ENCODE measurements around the gene SRBD1.

Gene SRBD1

DNA sequence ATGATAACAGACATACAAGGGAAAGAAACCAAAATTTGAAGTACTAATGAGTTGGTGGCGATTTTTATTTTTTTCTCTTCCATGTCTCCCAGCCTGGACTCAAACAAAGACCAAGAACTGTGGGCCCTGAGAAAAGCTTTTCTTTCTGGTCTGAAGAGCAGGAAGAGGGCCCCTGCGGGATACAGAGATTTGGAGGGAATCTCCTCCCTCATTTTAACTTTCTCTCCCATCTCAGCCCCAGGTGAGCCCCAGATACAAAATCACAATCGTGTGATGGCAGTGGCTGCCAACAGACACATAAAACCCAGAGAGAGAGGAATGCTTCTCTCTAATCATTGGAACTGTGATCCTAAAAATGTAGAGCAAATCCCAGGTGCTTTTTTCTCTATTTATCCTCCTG lies 20.9 kb upstream of the SRBD1 start:
- DNase-seq: no peak

DNA sequence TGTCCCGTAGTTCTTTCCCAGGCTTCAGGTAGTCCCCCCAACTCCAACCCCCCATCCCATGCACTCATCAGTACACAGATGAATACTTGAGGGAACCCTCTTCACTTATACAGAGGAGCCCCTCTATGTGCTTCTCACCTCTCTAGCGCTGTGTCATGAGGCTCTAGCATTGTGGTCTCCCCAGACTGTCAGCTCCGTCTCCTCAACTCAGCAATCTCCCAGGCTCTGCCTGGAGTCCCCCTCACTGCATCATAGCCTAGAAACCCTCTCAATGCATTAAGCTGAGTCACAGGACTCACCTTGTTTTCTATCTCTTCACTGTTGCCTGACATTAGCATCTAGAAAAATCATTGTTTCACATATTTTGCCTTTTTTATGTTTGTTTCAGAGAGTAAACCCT lies 20.3 kb upstream of the SRBD1 start:
- DNase-seq: no peak

DNA sequence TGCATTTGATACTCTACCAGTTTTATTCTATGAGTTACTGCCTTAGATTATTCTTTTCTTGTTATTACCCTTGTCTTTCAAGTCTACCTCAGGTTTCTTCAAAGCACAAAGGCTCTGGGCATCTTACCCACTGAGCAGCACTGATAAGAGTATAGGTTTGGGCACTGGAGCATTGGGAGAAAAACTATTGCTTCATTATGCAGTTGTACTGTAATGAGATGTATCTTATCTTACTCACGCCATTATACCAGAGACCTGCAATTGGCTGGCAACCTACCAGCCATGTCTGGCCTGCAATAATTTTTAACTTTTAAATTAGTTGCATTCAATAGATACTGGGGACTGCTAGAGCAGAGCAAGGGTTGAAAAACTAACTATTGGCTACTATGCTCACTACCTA lies 18.9 kb upstream of the SRBD1 start:
- no peak for DNase-seq

DNA sequence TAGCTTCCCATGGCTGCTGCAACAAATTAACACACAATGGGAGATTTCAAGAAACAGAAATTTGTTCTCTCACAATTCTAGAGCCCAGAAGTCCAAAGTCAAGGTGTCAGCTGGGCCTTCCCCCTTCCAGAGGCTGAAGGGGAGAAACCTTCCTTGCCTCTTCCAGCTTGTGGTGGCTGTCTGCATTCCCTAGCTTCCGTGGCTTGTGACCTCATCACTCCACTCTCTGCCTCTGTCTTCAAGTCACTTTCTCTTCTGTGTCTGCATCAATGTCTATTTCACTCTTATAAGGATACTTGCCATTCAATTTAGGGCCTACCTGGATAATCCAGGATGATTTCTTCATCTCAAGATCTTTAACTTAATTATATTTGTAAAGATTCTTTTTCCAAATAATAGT lies 16.8 kb upstream of the SRBD1 start:
- DNase-seq: no peak

DNA sequence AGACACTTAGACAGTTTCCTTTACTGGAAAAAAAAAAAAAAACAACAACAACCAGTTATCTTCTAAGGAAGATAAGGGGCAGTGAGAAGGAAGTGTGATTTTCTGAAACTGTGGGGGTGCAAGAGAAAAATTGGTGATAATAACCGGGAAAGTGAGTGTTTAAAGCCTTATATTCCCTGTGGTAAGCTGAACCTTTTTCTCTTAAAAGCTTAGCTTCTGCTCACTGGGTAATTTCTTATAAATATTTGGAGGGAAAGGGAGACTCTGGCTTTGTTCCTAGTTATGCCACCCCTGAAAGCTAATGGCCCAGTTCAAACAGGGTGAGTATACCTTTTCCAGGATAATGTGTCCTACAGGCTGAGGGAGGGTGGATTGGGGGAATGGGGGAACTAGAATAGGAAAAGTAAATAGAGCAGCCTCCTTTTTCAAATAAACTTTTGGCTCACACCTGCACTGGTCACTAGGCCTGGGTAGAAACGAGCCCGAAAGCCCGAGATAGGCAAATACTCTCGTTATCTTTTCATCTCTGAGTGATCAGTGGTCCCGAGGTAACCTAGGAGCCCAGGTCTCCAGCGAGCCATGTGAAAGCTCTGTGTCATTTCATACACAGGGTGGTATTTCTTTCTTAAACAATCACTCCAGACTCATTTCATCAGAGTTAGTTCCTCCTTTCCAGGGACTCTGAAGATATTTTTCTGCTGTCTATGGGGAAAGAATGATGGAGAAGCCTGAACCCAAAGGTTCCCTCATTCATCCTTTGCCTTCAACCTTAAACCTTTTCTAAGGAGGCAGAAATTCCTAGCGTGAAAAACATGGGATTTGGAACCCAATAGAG lies 15.5 kb upstream of the SRBD1 start:
- DNase-seq: no peak

DNA sequence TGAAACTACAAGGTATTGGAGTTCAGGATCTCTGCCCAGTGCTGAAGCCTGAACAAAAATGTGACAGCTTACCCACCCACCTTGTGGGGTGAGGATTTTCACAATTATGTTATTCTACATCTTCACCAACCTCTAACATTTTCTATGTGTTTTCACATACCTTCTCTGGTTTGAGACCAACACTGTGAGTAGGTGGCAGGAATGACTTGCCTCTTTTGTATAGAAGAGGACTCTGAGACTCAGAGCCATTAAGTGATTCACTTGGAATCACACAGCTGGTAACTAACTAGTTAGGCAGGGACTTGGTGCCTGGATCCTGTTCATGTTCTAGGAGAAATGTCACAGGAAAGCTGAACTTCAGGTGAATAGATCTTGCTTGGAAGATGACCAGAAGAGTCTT lies 14.8 kb upstream of the SRBD1 start:
- no peak for DNase-seq

DNA sequence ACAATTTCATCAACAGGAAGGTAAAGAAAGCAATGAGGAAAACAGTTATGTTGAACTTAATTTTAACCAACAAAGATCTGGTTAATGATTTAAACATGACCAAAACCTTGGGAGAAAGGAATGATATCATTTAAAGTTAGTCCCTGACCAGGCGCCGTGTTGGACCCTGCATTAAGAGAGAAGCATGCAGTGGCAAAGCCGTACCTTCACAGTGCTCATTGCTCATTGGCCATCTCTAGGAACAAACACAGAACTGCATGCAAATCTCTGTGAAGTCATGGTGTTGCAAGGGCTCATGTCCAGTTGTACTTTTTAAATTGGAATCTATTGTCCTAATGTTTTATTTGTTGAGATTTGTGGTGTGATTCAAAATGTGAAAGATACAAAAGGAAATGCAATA lies 12.0 kb upstream of the SRBD1 start:
- no peak for DNase-seq

DNA sequence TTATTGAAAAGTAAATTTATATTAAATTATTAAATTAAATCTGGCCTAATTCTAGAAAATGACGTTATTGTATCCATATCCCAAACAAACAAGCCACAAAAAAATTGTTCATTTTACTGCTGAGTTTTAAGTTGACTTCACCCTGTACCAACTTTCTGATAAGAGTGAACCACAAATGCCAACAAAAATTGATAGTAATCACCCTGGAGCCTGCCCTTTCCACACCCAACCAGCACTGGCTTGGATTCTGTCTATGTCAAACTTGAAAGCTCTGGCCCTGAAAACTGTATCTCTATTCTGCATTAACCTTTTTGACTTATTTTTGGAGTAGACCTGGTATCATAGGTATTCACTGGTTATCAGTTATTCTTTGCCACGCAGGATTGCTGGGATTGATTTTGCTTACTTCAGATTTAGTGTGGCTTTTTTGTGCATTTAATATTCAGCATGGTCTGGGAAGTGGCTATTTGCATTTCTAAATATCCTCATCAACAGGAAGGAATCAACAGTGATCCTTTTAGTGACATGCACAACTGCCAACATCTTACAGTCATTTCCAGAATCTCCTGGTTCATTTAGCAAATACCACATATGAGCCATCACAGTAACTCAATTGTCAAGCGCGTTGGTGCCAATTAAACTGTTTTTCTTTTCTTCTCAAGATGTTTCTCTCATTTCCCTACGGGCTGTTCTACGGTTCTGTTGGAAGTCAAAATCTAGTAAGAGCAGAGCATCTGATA lies 11.4 kb upstream of the SRBD1 start:
- DNase-seq: no peak

DNA sequence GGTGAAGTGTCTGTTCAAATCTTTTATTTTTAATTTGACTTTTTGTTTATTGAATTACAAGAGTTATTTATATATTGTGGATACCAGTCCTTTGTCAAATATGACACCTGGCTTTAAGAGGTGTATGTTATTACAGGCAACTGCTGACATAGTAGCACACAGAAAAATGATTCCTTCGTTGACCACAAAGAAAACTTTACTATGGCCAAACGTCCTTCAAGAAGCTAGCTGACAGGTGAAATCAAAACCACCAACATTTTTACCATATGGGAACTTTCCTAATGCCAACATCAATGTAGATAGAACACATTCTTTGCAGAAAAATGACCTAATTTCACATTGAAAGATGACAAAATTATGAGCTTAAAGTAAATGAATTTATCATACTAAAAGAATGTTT lies 6.4 kb upstream of the SRBD1 start:
- no peak for DNase-seq

DNA sequence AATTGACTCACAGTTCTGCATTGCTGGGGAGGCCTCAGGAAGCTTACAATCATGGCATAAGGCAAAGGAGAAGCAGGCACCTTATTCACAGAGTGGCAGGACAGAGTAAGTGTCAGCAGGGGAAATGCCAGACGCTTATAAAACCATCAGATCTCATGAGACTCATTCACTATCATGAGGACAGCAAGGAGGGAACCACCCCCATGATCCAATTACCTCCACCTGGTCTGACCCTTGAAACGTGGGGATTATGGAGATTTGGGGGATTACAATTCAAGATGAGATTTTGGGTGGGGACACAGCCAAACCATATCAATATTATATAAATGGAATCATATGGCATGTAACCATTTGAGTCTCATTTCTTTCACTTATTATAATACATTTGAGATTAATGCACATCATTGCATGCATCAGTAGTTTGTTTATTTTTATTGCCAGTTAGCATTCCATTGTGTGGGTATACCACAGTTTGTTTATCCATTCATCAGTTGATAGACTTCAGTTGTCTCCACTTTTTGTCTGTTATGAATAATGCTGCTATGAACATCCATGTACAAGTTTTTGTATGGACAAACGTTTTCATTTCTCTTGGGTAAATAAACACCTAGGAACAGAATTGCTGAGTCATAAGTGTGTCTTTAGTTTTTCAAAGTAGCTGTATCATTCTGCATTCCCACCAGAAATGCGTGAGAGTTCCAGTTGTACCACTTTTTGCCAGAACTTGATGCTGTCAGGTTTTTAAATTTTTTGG lies 5.8 kb upstream of the SRBD1 start:
- DNase-seq: no peak

DNA sequence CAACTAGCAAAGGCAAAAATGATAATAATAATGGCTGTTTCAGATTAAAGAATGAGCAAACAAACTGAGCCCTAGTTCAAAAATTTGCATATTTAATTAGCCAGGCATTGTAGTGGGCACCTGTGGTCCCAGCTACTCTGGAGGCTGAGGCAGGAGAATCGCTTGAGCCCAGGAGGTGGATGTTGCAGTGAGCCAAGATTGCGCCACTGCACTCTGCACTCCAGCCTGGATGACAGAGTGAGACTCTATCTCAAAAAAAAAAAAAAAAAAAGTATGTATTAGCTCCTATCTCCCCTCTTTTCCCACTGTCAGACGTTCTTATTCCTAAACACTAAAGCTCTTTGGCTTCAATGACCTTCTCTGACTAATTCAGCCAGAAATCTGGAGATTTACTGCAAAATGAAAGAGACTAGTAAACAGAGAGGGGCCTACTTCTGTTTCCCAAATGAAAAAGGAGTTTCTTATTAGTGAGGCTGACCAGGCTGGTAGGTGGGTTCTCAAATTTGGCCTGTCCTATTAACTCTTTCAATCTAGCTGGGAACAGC lies 3.9 kb upstream of the SRBD1 start:
- DNase-seq: no peak

DNA sequence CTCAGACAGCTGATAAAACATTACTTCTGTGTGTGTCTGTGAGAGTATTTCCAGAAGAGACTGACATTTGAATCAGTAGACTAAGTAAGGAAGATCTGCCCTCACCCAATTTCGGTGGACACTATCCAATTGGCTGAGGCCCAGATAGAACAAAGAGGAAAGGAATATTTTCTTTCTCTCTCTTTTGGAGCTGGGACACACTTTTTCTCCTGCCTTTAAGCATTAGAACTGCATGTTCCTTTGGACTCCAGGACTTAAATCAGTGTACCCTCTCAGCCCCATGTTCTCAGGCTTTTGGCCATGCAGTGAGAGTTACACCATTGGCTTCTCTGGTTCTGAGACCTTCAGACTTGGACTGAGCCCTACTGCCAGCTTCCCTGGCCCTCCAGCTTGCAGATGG lies 3.3 kb upstream of the SRBD1 start:
- peak in 6 of 14 donors; percentile 0 to 28 (median 6) for DNase-seq

DNA sequence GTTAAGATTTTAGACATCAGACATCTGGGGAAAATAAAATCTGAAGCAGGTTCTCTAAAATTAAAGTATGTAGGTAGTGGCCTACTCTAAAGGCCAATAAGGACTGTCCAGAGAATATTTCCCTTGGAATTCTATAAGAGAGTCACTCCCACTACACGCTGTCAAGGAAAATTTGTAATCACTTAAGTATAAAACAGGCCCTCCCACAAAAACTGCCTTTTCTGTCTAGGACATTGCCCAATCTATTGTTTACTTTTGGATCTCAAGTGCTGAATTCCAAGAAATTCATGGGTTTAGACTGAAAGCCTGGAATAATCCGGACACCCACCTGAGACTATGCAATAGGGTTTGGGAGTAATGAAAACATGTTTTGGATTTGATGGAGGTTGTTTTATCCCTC lies 1.7 kb upstream of the SRBD1 start:
- DNase-seq: no peak

DNA sequence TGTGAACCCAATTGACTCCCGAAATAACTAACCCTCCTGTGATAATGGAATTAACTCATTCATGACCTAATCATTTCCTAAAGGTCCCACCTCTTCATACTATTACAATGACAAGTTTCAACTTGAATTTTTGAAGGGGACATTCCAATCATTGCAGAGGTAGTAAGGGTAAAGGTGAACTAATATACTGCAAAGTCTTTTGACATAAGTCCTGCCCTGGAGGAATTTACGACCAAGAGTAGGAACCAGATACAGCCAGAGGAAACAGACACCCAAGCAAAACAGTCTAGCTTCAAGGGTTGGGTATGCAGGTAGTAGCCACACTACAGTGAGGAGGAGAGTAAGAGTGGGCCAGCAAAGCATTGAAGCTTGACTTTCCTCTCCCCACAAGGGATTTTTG lies 1.2 kb upstream of the SRBD1 start:
- no peak for DNase-seq

DNA sequence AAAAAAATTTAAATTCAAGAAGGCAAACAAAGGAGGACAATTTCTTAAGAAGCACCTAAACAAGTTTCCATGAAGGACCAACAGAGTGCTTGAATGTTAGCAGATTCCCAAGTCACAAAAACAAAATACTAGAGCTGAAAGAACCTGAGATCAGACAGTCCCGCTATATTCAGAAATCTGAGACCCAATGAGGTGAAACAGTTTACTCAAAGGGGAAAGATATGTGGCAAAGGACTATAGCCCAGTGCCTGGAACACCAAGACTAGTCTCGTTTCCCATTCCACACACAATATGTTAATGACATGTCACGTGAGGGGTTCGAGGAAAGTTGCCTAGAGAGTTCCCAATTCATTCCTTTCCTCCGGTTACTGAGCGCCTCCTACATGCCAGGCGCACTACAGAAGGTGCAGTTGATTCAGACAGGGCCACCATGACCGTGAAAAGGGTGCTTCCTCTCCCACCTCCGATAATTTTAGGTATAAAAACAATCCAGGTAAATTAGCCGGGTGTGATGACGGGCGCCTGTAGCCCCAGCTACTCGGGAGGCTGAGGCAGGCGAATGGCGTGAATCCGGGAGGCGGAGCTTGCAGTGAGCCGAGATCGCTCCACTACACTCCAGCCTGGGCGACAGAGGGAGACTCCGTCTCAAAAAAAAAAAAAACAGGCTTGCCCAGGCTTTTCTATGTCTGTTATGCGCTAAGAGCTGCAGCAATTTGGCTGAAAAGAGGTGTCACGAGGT lies 617 bp downstream of the SRBD1 start:
- DNase-seq: peak in 13 of 14 donors; percentile 8 to 72 (median 58)

DNA sequence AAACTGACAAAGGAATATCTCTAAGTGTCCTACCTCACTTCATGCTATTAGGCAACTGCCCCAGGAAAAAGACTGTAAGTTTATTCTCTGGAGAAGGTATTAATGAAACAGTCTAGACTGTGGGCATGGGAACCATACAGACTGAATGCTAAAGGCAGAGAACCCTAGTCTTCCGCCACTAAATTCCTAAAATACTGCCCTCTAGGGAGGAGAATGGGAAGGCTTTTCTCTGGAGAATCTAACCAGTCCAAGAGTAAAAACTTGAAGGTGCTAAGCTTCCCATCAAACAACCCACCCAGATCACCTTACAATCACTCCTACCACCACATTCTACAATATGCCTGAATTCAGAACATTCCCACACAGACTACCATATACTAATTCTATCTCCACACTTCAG lies 3.4 kb downstream of the SRBD1 start:
- no peak for DNase-seq

DNA sequence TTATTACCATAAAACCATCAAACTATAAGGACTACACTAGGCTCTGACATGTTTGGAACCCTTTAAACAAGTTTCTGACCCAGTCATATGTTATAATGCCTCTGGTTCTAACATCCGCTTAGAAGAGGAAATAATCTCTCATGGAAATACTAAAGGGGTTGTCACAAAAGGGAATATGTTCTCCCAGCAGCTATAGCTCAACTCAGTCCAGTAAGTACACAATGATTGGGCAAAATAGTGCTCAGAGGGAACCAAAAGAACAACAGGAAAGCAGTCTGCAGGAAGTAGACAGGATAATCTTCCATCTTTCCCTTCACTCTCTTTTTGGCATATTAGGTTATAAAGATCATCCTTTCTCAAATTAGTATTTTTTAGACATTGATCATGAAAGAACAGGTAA lies 4.3 kb downstream of the SRBD1 start:
- no peak for DNase-seq

DNA sequence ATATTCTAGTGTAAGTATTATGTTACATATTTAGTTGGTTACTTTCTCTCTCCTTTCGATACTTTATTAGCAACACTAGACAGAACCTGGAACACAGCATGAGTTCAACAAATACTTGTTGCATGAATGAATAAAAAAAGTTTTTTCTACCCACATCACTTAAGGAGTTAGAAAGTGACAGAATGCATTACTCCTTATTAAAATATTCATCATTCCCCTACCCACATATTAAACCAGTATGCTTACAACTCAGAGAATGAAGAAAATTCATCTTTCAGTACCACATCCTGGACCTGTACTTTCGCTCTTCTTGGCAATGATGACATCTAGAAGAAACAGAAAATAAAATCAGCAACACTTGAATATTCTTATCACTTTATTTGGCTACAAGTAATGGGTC lies 6.0 kb downstream of the SRBD1 start:
- DNase-seq: no peak

DNA sequence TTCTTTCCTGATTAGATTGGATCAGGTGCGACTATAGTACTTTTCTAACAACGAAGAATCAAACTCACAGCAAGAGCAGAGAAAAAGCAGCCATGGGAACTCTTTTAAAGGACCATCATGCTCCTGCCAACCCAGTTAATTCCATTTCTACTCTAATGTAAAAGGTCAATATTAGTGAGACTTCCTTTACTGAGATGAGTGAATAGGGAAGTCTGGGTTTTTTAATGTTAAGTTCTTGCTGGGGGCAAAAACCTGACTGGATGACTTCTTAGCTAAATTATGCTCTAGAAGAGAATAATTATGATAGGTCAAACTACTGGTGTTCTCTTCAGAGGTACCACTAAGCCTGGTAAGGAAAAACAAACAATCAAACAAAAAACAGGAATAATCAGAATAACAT lies 8.4 kb downstream of the SRBD1 start:
- no peak for DNase-seq

DNA sequence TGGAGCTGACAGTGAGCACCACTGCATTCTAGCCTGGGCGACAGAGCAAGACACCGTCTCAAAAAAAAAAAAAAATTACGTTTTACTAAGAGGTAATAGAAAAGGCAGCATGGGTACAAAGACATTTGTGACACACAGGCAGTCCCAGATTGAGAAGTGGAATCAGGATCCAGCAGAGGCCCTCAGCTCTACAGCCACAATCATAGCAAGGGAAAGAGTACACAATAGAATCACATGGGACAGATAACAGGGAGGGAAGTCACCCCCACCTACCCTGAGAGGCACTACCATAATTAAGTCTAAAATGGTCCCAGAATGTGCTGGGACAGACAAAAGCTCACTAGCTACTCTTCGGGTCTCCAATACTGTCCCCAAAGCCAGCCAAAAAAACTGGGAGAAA lies 12.5 kb downstream of the SRBD1 start:
- DNase-seq: no peak

DNA sequence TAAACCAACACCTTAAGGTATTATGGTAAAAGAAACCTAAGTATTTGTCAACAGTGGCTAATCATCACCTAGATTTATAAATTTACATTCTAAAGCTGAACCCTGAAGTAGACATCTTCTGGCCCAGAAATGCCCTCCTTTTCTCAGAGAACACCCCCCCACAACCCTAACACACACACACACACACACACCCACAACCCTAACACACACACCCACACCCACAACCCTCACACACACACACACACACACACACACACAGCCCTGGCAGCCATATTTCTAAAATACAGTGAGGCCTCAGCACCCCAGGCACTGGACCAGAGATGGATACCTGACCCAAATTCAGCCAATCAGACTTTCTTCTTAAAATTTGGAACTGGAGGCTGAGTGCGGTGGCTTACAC lies 14.3 kb downstream of the SRBD1 start:
- no peak for DNase-seq

DNA sequence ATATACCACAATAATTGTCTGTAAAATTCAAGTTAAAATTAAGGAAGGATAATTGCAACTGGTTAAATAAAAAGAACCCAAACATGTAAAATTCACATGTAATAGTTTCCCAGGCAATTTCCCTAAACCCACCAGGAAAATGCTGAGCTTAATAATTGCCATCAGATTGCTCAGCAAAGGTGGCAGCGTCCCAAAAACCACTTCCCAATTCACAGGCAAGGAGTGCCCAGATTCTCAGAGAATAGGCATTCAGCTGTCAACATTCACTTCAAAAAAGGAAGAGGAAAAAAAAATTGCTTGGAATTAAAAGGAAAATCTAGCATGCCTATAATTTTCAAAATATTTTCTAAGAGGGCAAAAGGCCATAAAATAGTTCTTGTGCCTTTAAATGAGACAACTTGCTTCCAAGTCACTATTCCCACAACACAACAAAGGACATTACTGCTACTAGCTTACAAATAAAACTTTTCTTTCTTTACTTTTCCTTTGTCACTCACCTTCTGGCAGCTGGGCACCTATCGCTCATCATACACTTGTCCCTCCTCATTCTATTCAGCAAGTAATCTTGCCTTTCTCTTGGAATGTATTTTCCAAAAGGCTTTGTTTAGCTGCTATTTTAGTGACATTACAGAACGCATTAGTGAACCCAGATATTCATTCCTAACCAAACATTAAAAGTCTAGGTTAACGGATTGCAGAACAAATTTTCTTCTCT lies 15.2 kb downstream of the SRBD1 start:
- peak in 4 of 14 donors; percentile 1 to 20 (median 10) for DNase-seq

Measured in C1 segment of cervical spinal cord (tissue), 14 donors.